Measurements from ENCODE around the gene MTRF1L. TPM values are rescaled to one million over a fixed set of nuclear protein-coding genes. Genes with fewer than 3 reads are reported as not detected.
"Not testable (repeated sequence)": the region's sequence is repeated elsewhere in the genome, so short reads cannot be mapped to it uniquely, and the experiment has no call there.

MTRF1L gene
- total and polyA plus RNA-seq, 2 donors, result 10.0 to 11.5 TPM

- H3K4me1 ChIP-seq (ENCODE audit: control insufficient read depth in 2 of 2, insufficient read depth in 2 of 2, low read length in 2 of 2); H3K4me3 ChIP-seq (ENCODE audit: low read length in 2 of 2); H3K27ac ChIP-seq (ENCODE audit: low read depth in 1 of 2, low read length in 1 of 2); DNase-seq (ENCODE audit: low read depth in 6 of 9, low spot score in 9 of 9); H3K9me3 ChIP-seq (ENCODE audit: control insufficient read depth in 2 of 2, insufficient read depth in 1 of 2, low read length in 1 of 2); H3K27me3 ChIP-seq (ENCODE audit: control insufficient read depth in 2 of 2, insufficient read depth in 1 of 2, low read length in 1 of 2): not testable (repeated sequence)
- over 99% methylated on average over 15 of the region's 15 CpGs for WGBS
- peaks cover 7 to 19% of the 10 kb centered on the region in 2 donors for H3K36me3 ChIP-seq (ENCODE audit: control insufficient read depth in 2 of 2, insufficient read depth in 2 of 2, low read length in 1 of 2)
Measured at GRCh38 chr6:152966168-152966894, 36.2 kb downstream of the MTRF1L start.

- 95% methylated on average over 24 of the region's 24 CpGs for WGBS
- Histone ChIP-seq H3K4me3 (ENCODE audit: low read length in 2 of 2) (no peak overlapping the region), H3K9me3 (ENCODE audit: control insufficient read depth in 2 of 2, insufficient read depth in 1 of 2, low read length in 1 of 2) (no peaks in the 10 kb centered on the region), H3K27ac (ENCODE audit: low read depth in 1 of 2, low read length in 1 of 2) (no peak overlapping the region), H3K4me1 (ENCODE audit: control insufficient read depth in 2 of 2, insufficient read depth in 2 of 2, low read length in 2 of 2) (no peaks in the 10 kb centered on the region), H3K36me3 (ENCODE audit: control insufficient read depth in 2 of 2, insufficient read depth in 2 of 2, low read length in 1 of 2) (no peaks in the 10 kb centered on the region), H3K27me3 (ENCODE audit: control insufficient read depth in 2 of 2, insufficient read depth in 1 of 2, low read length in 1 of 2) (no peaks in the 10 kb centered on the region)
- DNase-seq (ENCODE audit: low read depth in 6 of 9, low spot score in 9 of 9), result no peak
Measured at GRCh38 chr6:152959333-152959732, 43.2 kb downstream of the MTRF1L start.

- Histone ChIP-seq H3K36me3 (ENCODE audit: control insufficient read depth in 2 of 2, insufficient read depth in 2 of 2, low read length in 1 of 2) (no peaks in the 10 kb centered on the region), H3K27me3 (ENCODE audit: control insufficient read depth in 2 of 2, insufficient read depth in 1 of 2, low read length in 1 of 2) (no peaks in the 10 kb centered on the region), H3K4me1 (ENCODE audit: control insufficient read depth in 2 of 2, insufficient read depth in 2 of 2, low read length in 2 of 2) (no peaks in the 10 kb centered on the region), H3K4me3 (ENCODE audit: low read length in 2 of 2) (no peak overlapping the region), H3K9me3 (ENCODE audit: control insufficient read depth in 2 of 2, insufficient read depth in 1 of 2, low read length in 1 of 2) (no peaks in the 10 kb centered on the region), H3K27ac (ENCODE audit: low read depth in 1 of 2, low read length in 1 of 2) (no peak overlapping the region)
- no peak for DNase-seq (ENCODE audit: low read depth in 6 of 9, low spot score in 9 of 9)
- 97% methylated on average over 1 of the region's 1 CpG for WGBS
Measured at GRCh38 chr6:152957796-152958195, 44.7 kb downstream of the MTRF1L start.

GRCh38 chr6:152954443-152954842 is 48.1 kb downstream of the MTRF1L start:
- Histone ChIP-seq H3K36me3 (ENCODE audit: control insufficient read depth in 2 of 2, insufficient read depth in 2 of 2, low read length in 1 of 2) (no peaks in the 10 kb centered on the region), H3K4me3 (ENCODE audit: low read length in 2 of 2) (no peak overlapping the region), H3K27me3 (ENCODE audit: control insufficient read depth in 2 of 2, insufficient read depth in 1 of 2, low read length in 1 of 2) (no peaks in the 10 kb centered on the region), H3K4me1 (ENCODE audit: control insufficient read depth in 2 of 2, insufficient read depth in 2 of 2, low read length in 2 of 2) (no peaks in the 10 kb centered on the region), H3K27ac (ENCODE audit: low read depth in 1 of 2, low read length in 1 of 2) (no peak overlapping the region), H3K9me3 (ENCODE audit: control insufficient read depth in 2 of 2, insufficient read depth in 1 of 2, low read length in 1 of 2) (no peaks in the 10 kb centered on the region)
- DNase-seq (ENCODE audit: low read depth in 6 of 9, low spot score in 9 of 9), result no peak
- WGBS, result 83% methylated on average over 3 of the region's 3 CpGs

DNA sequence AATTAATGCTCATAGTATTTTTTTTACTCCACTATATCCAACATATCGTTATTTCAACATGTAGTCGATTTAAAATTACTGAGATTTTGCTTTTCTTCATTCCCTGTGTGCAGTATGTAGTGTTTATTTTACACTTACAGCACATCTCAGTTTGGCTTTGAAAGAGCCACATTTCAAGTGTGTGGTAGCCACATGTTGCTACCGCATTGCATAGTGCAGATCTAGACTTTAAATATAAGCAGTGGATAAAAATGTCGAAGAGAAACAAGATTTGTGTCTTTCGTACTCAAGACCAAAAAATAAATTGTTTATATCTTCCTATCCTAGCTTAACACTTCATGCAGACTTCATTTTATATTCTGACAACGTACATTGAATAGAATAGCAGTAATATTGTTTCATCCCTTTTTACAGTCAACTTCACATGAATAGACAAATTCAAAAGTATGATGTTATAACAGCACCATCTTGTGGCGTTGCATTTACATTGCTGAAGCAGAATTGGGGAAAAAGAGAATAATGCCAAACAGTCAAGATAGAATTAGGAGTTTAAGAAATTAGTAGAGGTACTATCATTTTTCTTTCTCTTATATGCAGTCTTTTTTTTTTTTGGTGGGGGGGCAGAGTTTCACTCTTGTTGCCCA is 49.5 kb downstream of the MTRF1L start:
- Histone ChIP-seq H3K36me3 (ENCODE audit: control insufficient read depth in 2 of 2, insufficient read depth in 2 of 2, low read length in 1 of 2) (no peaks in the 10 kb centered on the region), H3K27me3 (ENCODE audit: control insufficient read depth in 2 of 2, insufficient read depth in 1 of 2, low read length in 1 of 2) (no peaks in the 10 kb centered on the region), H3K9me3 (ENCODE audit: control insufficient read depth in 2 of 2, insufficient read depth in 1 of 2, low read length in 1 of 2) (no peaks in the 10 kb centered on the region), H3K4me3 (ENCODE audit: low read length in 2 of 2) (no peak overlapping the region), H3K4me1 (ENCODE audit: control insufficient read depth in 2 of 2, insufficient read depth in 2 of 2, low read length in 2 of 2) (no peaks in the 10 kb centered on the region), H3K27ac (ENCODE audit: low read depth in 1 of 2, low read length in 1 of 2) (no peak overlapping the region)
- WGBS, result 75% methylated on average over 7 of the region's 7 CpGs
- DNase-seq (ENCODE audit: low read depth in 6 of 9, low spot score in 9 of 9), result peak in 3 of 9 donors; percentile 7 to 29 (median 21)

- H3K36me3 ChIP-seq (ENCODE audit: control insufficient read depth in 2 of 2, insufficient read depth in 2 of 2, low read length in 1 of 2), result no peaks in the 10 kb centered on the region
- no peak overlapping the region for H3K4me3 ChIP-seq (ENCODE audit: low read length in 2 of 2)
- no peak for DNase-seq (ENCODE audit: low read depth in 6 of 9, low spot score in 9 of 9)
- 48% methylated on average over 1 of the region's 1 CpG for WGBS
- no peak overlapping the region for H3K27ac ChIP-seq (ENCODE audit: low read depth in 1 of 2, low read length in 1 of 2)
- H3K27me3 ChIP-seq (ENCODE audit: control insufficient read depth in 2 of 2, insufficient read depth in 1 of 2, low read length in 1 of 2), result no peaks in the 10 kb centered on the region
- no peaks in the 10 kb centered on the region for H3K9me3 ChIP-seq (ENCODE audit: control insufficient read depth in 2 of 2, insufficient read depth in 1 of 2, low read length in 1 of 2)
- H3K4me1 ChIP-seq (ENCODE audit: control insufficient read depth in 2 of 2, insufficient read depth in 2 of 2, low read length in 2 of 2), result no peaks in the 10 kb centered on the region
Measured at GRCh38 chr6:152952045-152952444, 50.5 kb downstream of the MTRF1L start.

GRCh38 chr6:152950240-152950639 is 52.3 kb downstream of the MTRF1L start:
- H3K4me1 ChIP-seq (ENCODE audit: control insufficient read depth in 2 of 2, insufficient read depth in 2 of 2, low read length in 2 of 2), result no peaks in the 10 kb centered on the region
- no peaks in the 10 kb centered on the region for H3K27me3 ChIP-seq (ENCODE audit: control insufficient read depth in 2 of 2, insufficient read depth in 1 of 2, low read length in 1 of 2)
- H3K36me3 ChIP-seq (ENCODE audit: control insufficient read depth in 2 of 2, insufficient read depth in 2 of 2, low read length in 1 of 2), result no peaks in the 10 kb centered on the region
- DNase-seq (ENCODE audit: low read depth in 6 of 9, low spot score in 9 of 9), result no peak
- H3K4me3 ChIP-seq (ENCODE audit: low read length in 2 of 2), result no peak overlapping the region
- H3K27ac ChIP-seq (ENCODE audit: low read depth in 1 of 2, low read length in 1 of 2), result no peak overlapping the region
- no peaks in the 10 kb centered on the region for H3K9me3 ChIP-seq (ENCODE audit: control insufficient read depth in 2 of 2, insufficient read depth in 1 of 2, low read length in 1 of 2)
- WGBS, result 96% methylated on average over 3 of the region's 3 CpGs

- peak in 7 of 9 donors; percentile 6 to 41 (median 9) for DNase-seq (ENCODE audit: low read depth in 6 of 9, low spot score in 9 of 9)
- Histone ChIP-seq H3K9me3 (ENCODE audit: control insufficient read depth in 2 of 2, insufficient read depth in 1 of 2, low read length in 1 of 2) (no peaks in the 10 kb centered on the region), H3K36me3 (ENCODE audit: control insufficient read depth in 2 of 2, insufficient read depth in 2 of 2, low read length in 1 of 2) (no peaks in the 10 kb centered on the region), H3K4me3 (ENCODE audit: low read length in 2 of 2) (no peak overlapping the region), H3K27me3 (ENCODE audit: control insufficient read depth in 2 of 2, insufficient read depth in 1 of 2, low read length in 1 of 2) (no peaks in the 10 kb centered on the region), H3K4me1 (ENCODE audit: control insufficient read depth in 2 of 2, insufficient read depth in 2 of 2, low read length in 2 of 2) (no peaks in the 10 kb centered on the region), H3K27ac (ENCODE audit: low read depth in 1 of 2, low read length in 1 of 2) (no peak overlapping the region)
- whole genome bisulfite sequencing, result 31% methylated on average over 9 of the region's 9 CpGs
Measured at GRCh38 chr6:152948150-152948768, 54.2 kb downstream of the MTRF1L start.

DNA sequence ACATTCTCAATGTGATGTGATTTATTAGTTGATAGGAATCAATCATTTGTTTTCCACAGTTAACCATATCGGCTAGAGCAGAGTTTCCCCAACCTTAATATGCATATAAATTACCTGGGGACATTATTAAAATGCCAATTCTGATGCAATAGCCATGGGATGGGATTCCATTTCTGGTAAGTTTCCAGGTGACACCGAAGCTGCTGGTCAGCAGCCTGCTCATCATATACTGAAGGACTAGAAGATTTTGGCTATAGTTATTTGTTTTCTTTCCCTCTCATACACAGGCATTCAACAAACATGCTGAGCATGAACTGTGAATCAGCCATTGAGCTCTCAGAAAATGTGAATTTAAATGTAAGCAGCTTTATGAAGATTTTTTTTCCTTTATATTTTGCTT is 55.5 kb downstream of the MTRF1L start:
- Histone ChIP-seq H3K36me3 (ENCODE audit: control insufficient read depth in 2 of 2, insufficient read depth in 2 of 2, low read length in 1 of 2) (no peaks in the 10 kb centered on the region), H3K27ac (ENCODE audit: low read depth in 1 of 2, low read length in 1 of 2) (no peak overlapping the region), H3K27me3 (ENCODE audit: control insufficient read depth in 2 of 2, insufficient read depth in 1 of 2, low read length in 1 of 2) (no peaks in the 10 kb centered on the region), H3K9me3 (ENCODE audit: control insufficient read depth in 2 of 2, insufficient read depth in 1 of 2, low read length in 1 of 2) (no peaks in the 10 kb centered on the region), H3K4me1 (ENCODE audit: control insufficient read depth in 2 of 2, insufficient read depth in 2 of 2, low read length in 2 of 2) (no peaks in the 10 kb centered on the region), H3K4me3 (ENCODE audit: low read length in 2 of 2) (no peak overlapping the region)
- WGBS, result 89% methylated on average over 2 of the region's 2 CpGs
- DNase-seq (ENCODE audit: low read depth in 6 of 9, low spot score in 9 of 9), result no peak

All from thymus (tissue), 11 donors.